Breast epithelium (tissue), 3 donors: ENCODE results near the gene ST7.

Source experiments
- POLR2A ChIP-seq: fragments of 450-650 bp; IDR thresholded peaks from one replicate; pipeline ENCODE4 v1.6.1; 2016; ENCODE audit warnings: antibody characterized with exemption, mild to moderate bottlenecking, moderate library complexity
- POLR2AphosphoS5 ChIP-seq, 3 donors: sonication (generic); formaldehyde crosslinking; IDR thresholded peaks; one replicate each; pipeline ENCODE4 v1.6.1; 2017; ENCODE audit warnings: antibody characterized with exemption in 3 of 3

DNA sequence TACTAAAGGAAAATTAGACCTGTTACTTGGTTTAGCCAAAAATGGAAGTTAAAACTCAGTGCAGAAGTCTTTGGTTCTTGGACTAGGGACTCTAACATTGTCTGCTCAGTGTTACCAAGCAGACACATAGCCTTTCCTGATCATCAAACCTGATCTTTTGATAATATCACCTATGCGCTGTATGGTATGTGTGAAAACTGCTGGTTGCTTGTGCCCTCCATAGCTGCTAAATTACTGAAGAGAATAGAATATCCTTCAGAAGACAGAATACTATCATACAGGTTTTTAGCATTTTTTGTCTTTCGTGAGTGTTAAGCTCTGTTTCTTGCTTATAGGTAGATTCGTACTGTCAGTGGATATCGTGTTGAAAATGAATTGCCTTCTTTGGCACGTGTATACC, 68.7 kb downstream of the ST7 start:
- TF ChIP-seq POLR2AphosphoS5 (IDR thresholded peaks at IDR 0.05): no peak
- no peak for TF ChIP-seq POLR2A
